GM18868 (cell line): Measurements from ENCODE around the gene DIS3L2.
"Not testable (repeated sequence)": the region's sequence is repeated elsewhere in the genome, so short reads cannot be mapped to it uniquely, and the experiment has no call there.

Experiments
- ATAC-seq: cut with Tn5 transposase; IDR thresholded peaks from one replicate; pipeline ENCODE4 v1.9.1; 2021; ENCODE audit warnings: mild to moderate bottlenecking, moderate library complexity; ENCODE audit not compliant: unreplicated experiment

Gene DIS3L2

GRCh38 chr2:231928481-231928880, 33.0 kb upstream of the DIS3L2 start:
- ATAC-seq, result no peak

DNA sequence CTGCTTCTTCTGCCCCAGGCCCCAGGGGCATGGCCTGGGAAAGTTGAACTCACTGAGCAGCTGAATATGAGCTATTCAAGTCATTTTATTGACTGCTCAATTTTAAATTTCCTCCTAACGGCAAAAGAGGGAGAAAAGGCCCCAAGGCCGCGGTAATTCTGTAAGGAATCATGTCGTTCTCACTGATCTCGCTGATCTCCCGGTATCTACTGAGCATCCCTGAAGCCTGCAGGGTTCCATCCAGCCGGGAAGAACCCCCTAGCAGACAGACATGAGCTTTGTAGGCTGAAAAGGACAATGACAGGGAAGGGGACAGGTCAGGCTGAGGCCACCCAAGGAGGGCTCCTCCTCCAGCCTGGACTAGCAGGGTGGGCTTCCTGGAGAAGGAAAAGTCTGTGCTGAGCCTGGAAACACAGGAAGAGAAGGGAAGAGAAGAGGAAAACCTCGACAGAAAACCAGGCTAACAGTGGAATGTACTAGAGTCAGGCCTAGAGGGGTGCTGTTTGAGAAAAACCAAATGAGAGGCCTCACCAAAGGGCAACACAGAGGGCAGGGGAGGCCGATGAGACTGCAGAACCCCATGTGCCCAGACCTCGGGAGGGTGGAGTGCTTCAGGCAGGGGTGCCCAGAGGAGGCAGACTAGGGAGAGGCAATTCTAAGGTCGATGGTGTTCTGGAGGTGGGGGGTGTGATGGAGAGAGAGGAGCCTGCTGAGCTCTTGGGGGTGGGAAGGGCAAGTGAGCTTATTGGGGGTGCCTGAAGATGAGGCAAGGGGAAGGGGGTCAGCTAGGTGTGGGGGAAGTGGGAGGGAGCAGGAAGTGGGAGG, 32.4 kb upstream of the DIS3L2 start:
- no peak for ATAC-seq

- ATAC-seq, result no peak
Observed at GRCh38 chr2:231929961-231930592, 31.4 kb upstream of the DIS3L2 start.

- no peak for ATAC-seq
Observed at GRCh38 chr2:231930593-231931281, 30.8 kb upstream of the DIS3L2 start.

DNA sequence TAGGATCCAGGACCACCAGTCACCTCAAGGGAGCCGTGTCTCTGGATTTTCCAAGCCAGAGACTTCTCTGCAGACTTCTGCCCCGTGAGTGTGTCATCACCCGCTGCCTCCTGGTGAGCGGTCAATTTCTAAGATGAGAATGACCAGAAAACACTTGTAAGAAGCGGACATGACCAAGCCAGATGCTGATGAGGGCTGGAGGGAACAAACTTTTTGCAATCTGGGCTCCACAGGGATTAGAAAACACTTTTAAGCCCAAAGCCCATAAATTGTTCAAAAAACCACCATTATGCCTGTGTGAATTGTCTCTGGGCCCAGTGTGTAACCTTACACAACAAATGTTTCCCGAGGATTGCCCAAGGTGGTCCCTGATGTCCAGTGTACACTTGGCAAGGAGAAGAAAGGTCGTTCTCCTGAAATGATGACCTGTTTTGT, 30.0 kb upstream of the DIS3L2 start:
- no peak for ATAC-seq

- no peak for ATAC-seq
Observed at GRCh38 chr2:231932711-231932970, 28.9 kb upstream of the DIS3L2 start.

- no peak for ATAC-seq
Observed at GRCh38 chr2:231932985-231933915, 28.3 kb upstream of the DIS3L2 start.

DNA sequence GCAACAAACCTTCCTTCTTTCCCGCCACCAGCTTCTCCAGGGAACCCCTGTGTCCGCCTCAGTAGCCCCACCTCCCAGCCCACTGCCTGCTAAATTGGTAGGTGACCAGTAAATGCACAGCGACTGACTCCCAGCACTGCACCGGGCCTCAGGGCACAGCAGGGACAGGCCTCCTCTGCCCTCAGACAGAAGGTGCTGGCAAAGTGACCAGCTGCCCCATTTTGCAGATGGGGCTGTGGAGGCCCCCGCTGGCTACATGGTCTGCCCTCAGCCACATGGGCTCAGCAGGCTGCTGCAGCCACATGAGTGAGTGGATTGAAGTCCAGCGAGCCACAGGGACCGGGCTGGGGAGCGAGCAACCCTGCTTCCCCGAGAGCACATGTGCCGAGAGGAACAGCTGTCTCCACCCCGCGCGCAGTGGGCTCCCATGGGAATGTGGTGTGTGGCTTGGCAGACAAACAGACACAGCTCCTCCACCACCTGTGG, 27.6 kb upstream of the DIS3L2 start:
- no peak for ATAC-seq

- no peak for ATAC-seq
Observed at GRCh38 chr2:231934441-231935206, 26.9 kb upstream of the DIS3L2 start.

GRCh38 chr2:231935207-231935524, 26.3 kb upstream of the DIS3L2 start:
- no peak for ATAC-seq

DNA sequence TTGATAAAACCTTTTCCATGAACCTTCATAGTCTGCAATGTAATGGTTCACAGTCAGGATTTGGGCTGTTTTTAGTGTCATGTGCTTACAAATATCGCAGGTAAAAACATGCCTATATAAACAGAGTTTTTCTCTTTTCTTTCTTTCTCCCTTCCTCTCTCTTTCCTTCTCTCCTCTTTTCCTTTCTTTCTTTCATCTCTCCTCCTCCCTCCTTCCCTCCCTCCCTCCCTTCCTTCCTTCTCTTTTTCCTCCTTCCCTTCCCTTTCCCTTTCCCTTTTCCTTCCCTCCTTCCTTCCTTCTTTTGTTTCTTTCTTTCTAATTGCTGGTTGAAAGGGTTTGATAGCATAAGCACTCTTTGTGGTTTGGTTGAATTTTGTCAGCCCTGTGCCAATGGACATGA, 25.7 kb upstream of the DIS3L2 start:
- no peak for ATAC-seq

GRCh38 chr2:231936491-231936890, 25.0 kb upstream of the DIS3L2 start:
- no peak for ATAC-seq

DNA sequence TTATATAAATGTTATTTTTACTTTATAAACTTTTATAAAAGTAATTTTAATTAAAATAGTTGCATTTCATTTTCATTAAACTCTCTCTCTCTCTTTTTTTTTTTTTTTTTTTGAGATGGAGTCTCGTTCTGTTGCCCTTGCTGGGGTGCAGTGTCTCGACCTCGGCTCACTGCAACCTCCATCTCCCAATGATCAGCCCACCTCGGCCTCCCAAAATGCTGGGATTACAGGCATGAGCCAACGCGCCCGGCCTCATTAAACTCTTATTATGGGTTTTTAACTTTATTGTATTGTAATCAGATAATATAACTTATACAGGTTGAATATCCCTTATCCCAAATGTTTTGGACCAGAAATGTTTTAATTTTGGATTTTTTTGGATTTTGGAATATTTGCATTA, 24.5 kb upstream of the DIS3L2 start:
- ATAC-seq, result no peak

DNA sequence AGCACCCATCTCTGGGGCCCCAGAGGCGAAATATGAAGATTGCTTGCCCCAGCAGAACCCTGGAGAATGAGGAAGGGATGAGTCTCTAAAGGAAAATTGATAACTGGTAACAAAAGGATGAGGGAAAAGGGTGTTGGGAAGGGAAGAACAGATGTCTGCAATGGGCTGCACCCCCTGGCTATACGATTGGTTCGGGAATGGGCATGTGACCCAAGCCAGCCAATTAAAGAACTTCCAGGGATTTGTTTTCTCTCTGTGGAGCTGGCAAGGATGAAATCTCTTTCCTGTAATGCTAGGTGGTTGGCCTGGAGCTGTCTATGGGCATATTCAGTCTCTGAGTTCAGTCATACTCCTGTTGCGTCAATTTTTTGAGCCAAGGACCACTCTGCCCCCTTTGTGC, 22.5 kb upstream of the DIS3L2 start:
- ATAC-seq, result no peak

GRCh38 chr2:231940795-231941194, 20.7 kb upstream of the DIS3L2 start:
- no peak for ATAC-seq

GRCh38 chr2:231941673-231942072, 19.8 kb upstream of the DIS3L2 start:
- ATAC-seq, result no peak

GRCh38 chr2:231942180-231942579, 19.3 kb upstream of the DIS3L2 start:
- ATAC-seq, result no peak

DNA sequence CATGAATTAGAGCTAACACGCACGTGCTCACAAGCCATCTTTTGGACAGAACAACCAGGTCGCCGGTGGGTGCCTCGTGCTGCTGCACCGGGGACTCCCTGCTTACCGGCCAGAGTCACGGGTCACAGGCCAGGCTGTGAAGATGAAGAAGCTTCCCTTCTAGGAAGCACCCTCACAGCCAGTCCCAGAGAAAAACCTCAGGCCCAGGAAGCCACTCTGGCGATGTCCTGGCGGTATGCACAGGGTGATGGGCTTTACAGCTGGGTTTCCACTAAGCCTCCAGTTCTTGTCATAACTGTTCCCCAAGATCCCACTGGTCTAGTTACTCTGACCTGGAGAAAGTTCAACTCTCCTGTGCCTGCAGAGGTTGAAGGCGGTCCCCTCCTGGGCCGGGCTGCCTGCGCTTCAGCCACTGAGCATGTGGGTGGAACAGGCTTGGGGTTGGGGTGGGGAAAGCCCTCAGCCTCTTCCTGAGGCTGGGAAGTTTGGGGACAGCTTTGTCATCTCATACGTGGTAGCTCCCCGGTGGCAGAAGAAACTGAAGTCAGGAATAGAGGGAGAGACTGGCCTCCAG, 15.2 kb upstream of the DIS3L2 start:
- no peak for ATAC-seq

DNA sequence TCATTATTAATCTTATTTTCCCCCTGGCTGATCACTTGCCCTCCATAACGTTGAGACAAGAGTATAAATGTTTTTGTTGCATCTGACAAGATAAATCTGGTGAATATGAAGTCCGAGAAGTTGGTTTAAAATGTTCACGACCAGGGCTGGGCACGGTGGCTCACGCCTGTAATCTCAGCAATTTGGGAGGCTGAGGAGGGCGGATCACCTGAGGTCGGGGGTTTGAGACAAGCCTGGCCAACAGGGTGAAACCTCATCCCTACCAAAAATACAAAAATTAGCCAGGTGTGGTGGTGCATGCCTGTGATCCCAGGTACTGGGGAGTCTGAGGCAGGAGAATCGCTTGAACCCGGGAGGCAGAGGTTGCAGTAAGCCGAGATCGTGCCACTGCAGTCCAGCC, 14.4 kb upstream of the DIS3L2 start:
- not testable (repeated sequence) for ATAC-seq

GRCh38 chr2:231947694-231948093, 13.8 kb upstream of the DIS3L2 start:
- no peak for ATAC-seq
